ENCODE results near the gene NDUFAF2.

DNA sequence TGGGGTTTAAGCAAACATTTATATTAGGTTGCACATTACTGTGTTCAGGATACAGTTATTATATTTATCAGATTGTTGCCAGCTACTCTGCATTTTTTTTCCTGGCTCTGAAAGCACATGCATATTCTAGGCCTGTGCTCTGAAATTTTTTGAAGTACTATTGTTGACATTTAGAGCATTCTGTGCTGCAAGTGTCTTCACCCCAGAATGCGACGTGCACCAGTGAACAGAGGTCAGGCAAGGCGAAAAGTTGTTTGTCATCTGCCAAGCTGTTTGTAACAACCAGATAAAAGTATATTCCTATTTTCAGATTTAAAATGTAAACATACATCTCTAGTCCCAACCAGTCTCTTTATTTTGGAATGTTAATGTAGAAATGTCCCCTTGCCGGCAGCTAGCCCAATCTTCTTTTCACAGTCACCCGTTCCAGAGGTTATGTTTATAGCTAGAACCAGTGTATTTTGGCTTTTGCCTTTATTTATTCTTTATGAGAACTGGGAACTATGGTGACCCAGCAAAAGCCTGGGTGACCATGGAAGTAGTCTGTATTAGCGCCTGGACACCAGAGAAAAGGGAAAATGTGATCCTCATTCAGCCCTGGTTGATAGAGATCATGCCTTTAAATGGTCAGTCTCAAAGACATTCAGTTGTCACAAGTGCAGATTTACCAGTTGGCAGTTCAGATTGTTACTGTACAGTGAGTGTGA lies 84.6 kb downstream of the NDUFAF2 start:
- TF ChIP-seq, protein P1, sequence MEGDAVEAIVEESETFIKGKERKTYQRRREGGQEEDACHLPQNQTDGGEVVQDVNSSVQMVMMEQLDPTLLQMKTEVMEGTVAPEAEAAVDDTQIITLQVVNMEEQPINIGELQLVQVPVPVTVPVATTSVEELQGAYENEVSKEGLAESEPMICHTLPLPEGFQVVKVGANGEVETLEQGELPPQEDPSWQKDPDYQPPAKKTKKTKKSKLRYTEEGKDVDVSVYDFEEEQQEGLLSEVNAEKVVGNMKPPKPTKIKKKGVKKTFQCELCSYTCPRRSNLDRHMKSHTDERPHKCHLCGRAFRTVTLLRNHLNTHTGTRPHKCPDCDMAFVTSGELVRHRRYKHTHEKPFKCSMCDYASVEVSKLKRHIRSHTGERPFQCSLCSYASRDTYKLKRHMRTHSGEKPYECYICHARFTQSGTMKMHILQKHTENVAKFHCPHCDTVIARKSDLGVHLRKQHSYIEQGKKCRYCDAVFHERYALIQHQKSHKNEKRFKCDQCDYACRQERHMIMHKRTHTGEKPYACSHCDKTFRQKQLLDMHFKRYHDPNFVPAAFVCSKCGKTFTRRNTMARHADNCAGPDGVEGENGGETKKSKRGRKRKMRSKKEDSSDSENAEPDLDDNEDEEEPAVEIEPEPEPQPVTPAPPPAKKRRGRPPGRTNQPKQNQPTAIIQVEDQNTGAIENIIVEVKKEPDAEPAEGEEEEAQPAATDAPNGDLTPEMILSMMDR (IDR thresholded peaks at IDR 0.05; ENCODE audit: borderline replicate concordance, extremely low read depth, low read length, poor library complexity, severe bottlenecking) = no peak
- TF ChIP-seq EZH2 (IDR thresholded peaks at IDR 0.05; ENCODE audit: borderline replicate concordance, low read depth, low read length, severe bottlenecking) = no peak
